Measurements from ENCODE around the gene AHI1.
A peak's percentile ranks its signal among the peaks of the same experiment; 100 is the strongest.

Gene AHI1

GRCh38 chr6:135481783-135482369 is 15.7 kb downstream of the AHI1 start:
- no peak for DNase-seq (ENCODE audit: low read depth)
- TF ChIP-seq CTCF (IDR thresholded peaks at IDR 0.05; ENCODE audit: control insufficient read depth, insufficient read depth, low read depth, low read length, missing control alignments) = no peak
- no peak overlapping the region for H3K4me3 ChIP-seq (ENCODE audit: control insufficient read depth, low read depth, low read length)

GRCh38 chr6:135479601-135480000 is 17.9 kb downstream of the AHI1 start:
- TF ChIP-seq CTCF (IDR thresholded peaks at IDR 0.05; ENCODE audit: control insufficient read depth, insufficient read depth, low read depth, low read length, missing control alignments) = no peak
- no peak for DNase-seq (ENCODE audit: low read depth)
- H3K4me3 ChIP-seq (ENCODE audit: control insufficient read depth, low read depth, low read length) = no peak overlapping the region

GRCh38 chr6:135478626-135479025 is 18.9 kb downstream of the AHI1 start:
- TF ChIP-seq CTCF (IDR thresholded peaks at IDR 0.05; ENCODE audit: control insufficient read depth, insufficient read depth, low read depth, low read length, missing control alignments) = no peak
- no peak overlapping the region for H3K4me3 ChIP-seq (ENCODE audit: control insufficient read depth, low read depth, low read length)
- no peak for DNase-seq (ENCODE audit: low read depth)

GRCh38 chr6:135475292-135475886 is 22.2 kb downstream of the AHI1 start:
- no peak overlapping the region for H3K4me3 ChIP-seq (ENCODE audit: control insufficient read depth, low read depth, low read length)
- DNase-seq (ENCODE audit: low read depth) = peak; percentile 68
- no peak for TF ChIP-seq CTCF (IDR thresholded peaks at IDR 0.05; ENCODE audit: control insufficient read depth, insufficient read depth, low read depth, low read length, missing control alignments)

GRCh38 chr6:135474362-135474761 is 23.2 kb downstream of the AHI1 start:
- DNase-seq (ENCODE audit: low read depth) = no peak
- TF ChIP-seq CTCF (IDR thresholded peaks at IDR 0.05; ENCODE audit: control insufficient read depth, insufficient read depth, low read depth, low read length, missing control alignments) = no peak

GRCh38 chr6:135465903-135466302 is 31.6 kb downstream of the AHI1 start:
- H3K4me3 ChIP-seq (ENCODE audit: control insufficient read depth, low read depth, low read length) = no peak overlapping the region
- no peak for TF ChIP-seq CTCF (IDR thresholded peaks at IDR 0.05; ENCODE audit: control insufficient read depth, insufficient read depth, low read depth, low read length, missing control alignments)
- DNase-seq (ENCODE audit: low read depth) = no peak

More at GRCh38 chr6:135474362-135474761, 23.2 kb downstream of the AHI1 start:
- no peak overlapping the region for H3K4me3 ChIP-seq (ENCODE audit: control insufficient read depth, low read depth, low read length)
